IMR-90 (cell line): ENCODE results near the gene LAMA4. TPM values are rescaled to one million over a fixed set of nuclear protein-coding genes. Genes with fewer than 3 reads are reported as not detected.
A peak's percentile ranks its signal among the peaks of the same experiment; 100 is the strongest.

Experiments used
- ATAC-seq: fragments of 200-7000 bp; cut with Tn5 transposase; 2 replicates; pipeline ENCODE4 v1.9.1; 2020; ENCODE audit warnings: low read depth, mild to moderate bottlenecking, moderate library complexity
- BruUV-seq: library from RNA; stranded (reverse); fragments of 400-500 nt; replicated peaks from 2 replicates; lab custom pipeline; 2021; lab: Mats Ljungman, UMichigan
- CTCF ChIA-PET: fragments of 300-600 bp; formaldehyde crosslinking; extraction: SDS; loops from one replicate; lab custom pipeline; 2021; ENCODE audit warnings: antibody characterized with exemption; lab: Yijun Ruan, JAX
- POLR2A ChIA-PET: fragments of 300-600 bp; sonication (Branson Sonifier 250); formaldehyde crosslinking; loops from one replicate; lab custom pipeline; 2022; ENCODE audit warnings: antibody characterized with exemption; ENCODE audit not compliant: unreplicated experiment; lab: Charles Lee
- DNase-seq: peaks from one replicate; pipeline ENCODE4 v3.0.0; 2013
- H2AFZ ChIP-seq: replicated peaks from 2 replicates; pipeline ENCODE3; 2013; ENCODE audit warnings: low read length, mild to moderate bottlenecking; ENCODE audit not compliant: poor library complexity
- H2AK5ac ChIP-seq: 2 replicates; pipeline ENCODE4 v1.6.1; 2013; ENCODE audit warnings: low read depth, low read length, inconsistent platforms
- H2AK9ac ChIP-seq: replicated peaks from 2 replicates; pipeline ENCODE3; 2013; ENCODE audit warnings: mild to moderate bottlenecking, low read depth, low read length, moderate library complexity; ENCODE audit not compliant: poor library complexity
- H2BK120ac ChIP-seq: 2 replicates; pipeline ENCODE4 v1.6.1; 2013; ENCODE audit warnings: low read depth, low read length, inconsistent platforms
- H2BK15ac ChIP-seq: 3 replicates; pipeline ENCODE4 v1.6.1; 2013; ENCODE audit warnings: low read depth, low read length, inconsistent platforms
- H2BK20ac ChIP-seq: 2 replicates; pipeline ENCODE4 v1.6.1; 2013; ENCODE audit warnings: low read depth, mild to moderate bottlenecking, inconsistent platforms, low read length, moderate library complexity
- H2BK5ac ChIP-seq: 2 replicates; pipeline ENCODE4 v1.6.1; 2013; ENCODE audit warnings: mild to moderate bottlenecking, low read depth, low read length, inconsistent platforms; ENCODE audit not compliant: poor library complexity, severe bottlenecking
- H3K14ac ChIP-seq: replicated peaks from 2 replicates; pipeline ENCODE4 v1.6.1; 2013; ENCODE audit warnings: low read depth, low read length, inconsistent platforms
- H3K18ac ChIP-seq: 2 replicates; pipeline ENCODE4 v1.6.1; 2013; ENCODE audit warnings: low read depth, low read length, control low read depth
- H3K23ac ChIP-seq: 2 replicates; pipeline ENCODE4 v1.6.1; 2013; ENCODE audit warnings: low read depth, low read length, inconsistent platforms
- H3K27ac ChIP-seq: 2 replicates; pipeline ENCODE4 v1.5.1; 2013; ENCODE audit warnings: mild to moderate bottlenecking, control low read depth, low read length; ENCODE audit not compliant: insufficient read depth
- H3K27me3 ChIP-seq: 2 replicates; pipeline ENCODE4 v1.6.1; 2013; ENCODE audit warnings: low read length; ENCODE audit not compliant: control insufficient read depth, insufficient read depth
- H3K36me3 ChIP-seq: 2 replicates; pipeline ENCODE4 v1.6.1; 2013; ENCODE audit warnings: low read length, mixed read lengths; ENCODE audit not compliant: control insufficient read depth, insufficient read depth
- H3K4ac ChIP-seq: 2 replicates; pipeline ENCODE4 v1.6.1; 2013; ENCODE audit warnings: low read depth, low read length, inconsistent platforms
- H3K4me1 ChIP-seq: 2 replicates; pipeline ENCODE4 v1.6.1; 2013; ENCODE audit warnings: low read length, mixed read lengths; ENCODE audit not compliant: control insufficient read depth, insufficient read depth
- H3K4me2 ChIP-seq: 2 replicates; pipeline ENCODE4 v1.6.1; 2013; ENCODE audit warnings: low read depth, mild to moderate bottlenecking, control low read depth, low read length, moderate library complexity
- H3K4me3 ChIP-seq: 2 replicates; pipeline ENCODE4 v1.5.1; 2013; ENCODE audit warnings: low read depth, mild to moderate bottlenecking, control low read depth, low read length, moderate library complexity; ENCODE audit not compliant: insufficient read depth
- H3K56ac ChIP-seq: 2 replicates; pipeline ENCODE4 v1.6.1; 2013; ENCODE audit warnings: low read length, inconsistent platforms; ENCODE audit not compliant: insufficient read depth; ENCODE audit errors: extremely low read depth
- H3K79me1 ChIP-seq, 2 experiments: 2 replicates each; pipeline ENCODE4 v1.6.1; 2013; ENCODE audit warnings: low read length in 2 of 2, inconsistent platforms in 1 of 2, low read depth in 1 of 2
- H3K9ac ChIP-seq: 2 replicates; pipeline ENCODE4 v1.6.1; 2013; ENCODE audit warnings: low read depth, low read length, control low read depth
- H3K9me1 ChIP-seq: 2 replicates; pipeline ENCODE4 v1.6.1; 2013; ENCODE audit warnings: low read length, inconsistent platforms; ENCODE audit not compliant: insufficient read depth
- H3K9me3 ChIP-seq: 2 replicates; pipeline ENCODE4 v1.6.1; 2013; ENCODE audit warnings: low read length; ENCODE audit not compliant: control insufficient read depth, insufficient read depth
- H4K20me1 ChIP-seq: 2 replicates; pipeline ENCODE4 v1.6.1; 2013; ENCODE audit warnings: low read length, inconsistent platforms; ENCODE audit not compliant: insufficient read depth
- H4K5ac ChIP-seq: 2 replicates; pipeline ENCODE4 v1.6.1; 2013; ENCODE audit warnings: mild to moderate bottlenecking, low read depth, low read length, control low read depth
- H4K8ac ChIP-seq, 2 experiments: 2 replicates each; pipeline ENCODE4 v1.6.1; 2013; ENCODE audit warnings: low read depth in 2 of 2, low read length in 2 of 2, control low read depth in 1 of 2, inconsistent platforms in 1 of 2
- H4K91ac ChIP-seq: 2 replicates; pipeline ENCODE4 v1.6.1; 2013; ENCODE audit warnings: low read depth, low read length, inconsistent platforms; ENCODE audit not compliant: insufficient read depth
- CHD1 ChIP-seq: IDR thresholded peaks from 2 replicates; pipeline ENCODE4 v1.6.1; 2012; ENCODE audit warnings: low read depth, low read length, improper control_type of control experiment
- MXI1 ChIP-seq: IDR thresholded peaks from 2 replicates; pipeline ENCODE4 v1.6.1; 2012; ENCODE audit warnings: low read depth, mild to moderate bottlenecking, low read length, moderate library complexity, borderline replicate concordance
- WGBS, 2 experiments: methylation state at CpG; one replicate each; pipeline versions ENCODE4 v1.1.5 to v1.1.7; 2013; ENCODE audit warnings: missing lambda C conversion rate in 2 of 2; ENCODE audit not compliant: insufficient read length in 1 of 2; ENCODE audit errors: extremely low coverage in 2 of 2; 5-methylcytosine and 5-hydroxymethylcytosine counted together
- dilution Hi-C: fragments of 300-500 bp; cut with HindIII; formaldehyde crosslinking; loops from one replicate; pipeline ENCODE4 v1.14.3; 2018; ENCODE audit warnings: low sequenced_read_pairs; ENCODE audit not compliant: unreplicated experiment
- in situ Hi-C: fragments of 300-500 bp; cut with MboI; formaldehyde crosslinking; loops from 3 replicates; pipeline ENCODE4 v1.14.3; 2019; ENCODE audit warnings: low sequenced_read_pairs, inconsistent platforms, mixed read lengths
- intact Hi-C: fragments of 100-400 bp; cut with micrococcal nuclease; formaldehyde crosslinking; loops from 2 replicates; pipeline ENCODE4 v1.10.0; 2022
- polyA plus RNA-seq, 3 experiments: library from polyadenylated mRNA; depleted of rRNA; stranded (reverse); fragments of >200 nt; gene quantifications; 2 replicates each; pipeline ENCODE4 v1.2.3, GENCODE V29; 2012; ENCODE audit warnings: low replicate concordance in 1 of 3
- total RNA-seq: library from RNA; depleted of rRNA; stranded (reverse); fragments of >200 nt; gene quantifications from 2 replicates; pipeline ENCODE4 v1.2.3, GENCODE V29; 2012

The LAMA4 gene
- total and polyA plus RNA-seq, 2 of the 4 experiments (the other 2 are of a cell fraction): 33.9 to 35.8 TPM

- in situ Hi-C loops: no loop called here
- no peaks in the 10 kb centered on the region for H3K27me3 ChIP-seq
- H3K9me3 ChIP-seq: no peaks in the 10 kb centered on the region
- H2BK120ac ChIP-seq: peak overlapping the region; percentile 97; the same call in 1 of the 2 replicates
- intact Hi-C loops: loop anchor here (5.0 kb wide), 1 partner anchor 168 kb away; no protein-coding TSS in a partner anchor
- H3K4me1 ChIP-seq: peaks cover 18% of the 10 kb centered on the region
- H3K56ac ChIP-seq: no peak overlapping the region; the same call in 1 of the 2 replicates
- peak overlapping the region; percentile 23; the same call in 1 of the 2 replicates for H3K27ac ChIP-seq
- peak overlapping the region; percentile 30 to 62 for H4K8ac ChIP-seq
- H2BK5ac ChIP-seq: peak overlapping the region; percentile 99
- no CpG with 5 or more reads among the region's 4 CpGs for WGBS, 2 experiments
- TF ChIP-seq MXI1: no peak
- TF ChIP-seq CHD1: no peak
- H4K5ac ChIP-seq: peak overlapping the region; percentile 61; the same call in 1 of the 2 replicates
- peaks cover 23% of the 10 kb centered on the region for H3K36me3 ChIP-seq
- H3K9ac ChIP-seq: no peak overlapping the region
- no peak overlapping the region for H2AK5ac ChIP-seq
- dilution Hi-C loops: no loop called here
- CTCF ChIA-PET: no interaction called here
- peak overlapping the region; percentile 15; the same call in 2 of the 3 replicates for H2BK15ac ChIP-seq
- BruUV-seq: no TSS peak
- H3K79me1 ChIP-seq: no peaks in the 10 kb centered on the region
- H2AFZ ChIP-seq: no peak overlapping the region
- no peak overlapping the region for H2AK9ac ChIP-seq
- no peak for ATAC-seq
- peak overlapping the region; percentile 93; the same call in 1 of the 2 replicates for H3K23ac ChIP-seq
- no peaks in the 10 kb centered on the region for H4K20me1 ChIP-seq
- H3K18ac ChIP-seq: peak overlapping the region; percentile 86; the same call in 1 of the 2 replicates
- DNase-seq: no peak
- peaks cover 4% of the 10 kb centered on the region; the same call in 1 of the 2 replicates for H3K9me1 ChIP-seq
- peak overlapping the region; percentile 77 for H2BK20ac ChIP-seq
- H3K4me3 ChIP-seq: no peak overlapping the region
- H3K4ac ChIP-seq: peak overlapping the region; percentile 59; the same call in 1 of the 2 replicates
- peak overlapping the region; percentile 95; the same call in 1 of the 2 replicates for H3K4me2 ChIP-seq
- no peak overlapping the region for H3K14ac ChIP-seq
- H4K91ac ChIP-seq: peak overlapping the region; percentile 34
- POLR2A ChIA-PET: no interaction called here
Measured at GRCh38 chr6:112204350-112204706, 50.0 kb downstream of the LAMA4 start.
